Type B pancreatic cell (in vitro differentiated cells): Measurements from ENCODE around the gene CDC6. TPM values are rescaled to one million over a fixed set of nuclear protein-coding genes. Genes with fewer than 3 reads are reported as not detected.
A peak's percentile ranks its signal among the peaks of the same experiment; 100 is the strongest.

Source experiments
- DNase-seq: peaks from one replicate; pipeline ENCODE4 v3.0.0; 2021; ENCODE audit warnings: mixed read lengths; ENCODE audit not compliant: unreplicated experiment; ENCODE audit errors: extremely low spot score
- H3K27ac Mint-ChIP-seq: 2 replicates; pipeline ENCODE4 v1.8.0; 2021; ENCODE audit warnings: mild to moderate bottlenecking, mixed read lengths
- H3K27me3 Mint-ChIP-seq: 2 replicates; pipeline ENCODE4 v1.8.0; 2021; ENCODE audit warnings: mixed read lengths
- H3K36me3 Mint-ChIP-seq: 2 replicates; pipeline ENCODE4 v1.8.0; 2021; ENCODE audit warnings: mixed read lengths
- H3K4me1 Mint-ChIP-seq: one replicate; pipeline ENCODE4 v1.8.0; 2021; ENCODE audit warnings: mixed read lengths; ENCODE audit not compliant: unreplicated experiment
- H3K4me3 Mint-ChIP-seq: 2 replicates; pipeline ENCODE4 v1.8.0; 2021; ENCODE audit warnings: mild to moderate bottlenecking, mixed read lengths
- H3K9me3 Mint-ChIP-seq: 2 replicates; pipeline ENCODE4 v1.8.0; 2021; ENCODE audit warnings: mixed read lengths
- total RNA-seq: library from RNA; stranded (reverse); gene quantifications from 2 replicates; pipeline ENCODE4 v1.2.1, GENCODE V29; 2021; ENCODE audit warnings: low replicate concordance
- TF ChIP-seq, protein P1 (sequence below): fragments of 200-600 bp; sonication (generic); conservative IDR thresholded peaks from 2 replicates; pipeline ENCODE4 v1.5.0; 2021; ENCODE audit warnings: antibody characterized with exemption, mild to moderate bottlenecking

The CDC6 gene
- total RNA-seq, 1 donor from 2014 or later = 50.3 TPM

DNA sequence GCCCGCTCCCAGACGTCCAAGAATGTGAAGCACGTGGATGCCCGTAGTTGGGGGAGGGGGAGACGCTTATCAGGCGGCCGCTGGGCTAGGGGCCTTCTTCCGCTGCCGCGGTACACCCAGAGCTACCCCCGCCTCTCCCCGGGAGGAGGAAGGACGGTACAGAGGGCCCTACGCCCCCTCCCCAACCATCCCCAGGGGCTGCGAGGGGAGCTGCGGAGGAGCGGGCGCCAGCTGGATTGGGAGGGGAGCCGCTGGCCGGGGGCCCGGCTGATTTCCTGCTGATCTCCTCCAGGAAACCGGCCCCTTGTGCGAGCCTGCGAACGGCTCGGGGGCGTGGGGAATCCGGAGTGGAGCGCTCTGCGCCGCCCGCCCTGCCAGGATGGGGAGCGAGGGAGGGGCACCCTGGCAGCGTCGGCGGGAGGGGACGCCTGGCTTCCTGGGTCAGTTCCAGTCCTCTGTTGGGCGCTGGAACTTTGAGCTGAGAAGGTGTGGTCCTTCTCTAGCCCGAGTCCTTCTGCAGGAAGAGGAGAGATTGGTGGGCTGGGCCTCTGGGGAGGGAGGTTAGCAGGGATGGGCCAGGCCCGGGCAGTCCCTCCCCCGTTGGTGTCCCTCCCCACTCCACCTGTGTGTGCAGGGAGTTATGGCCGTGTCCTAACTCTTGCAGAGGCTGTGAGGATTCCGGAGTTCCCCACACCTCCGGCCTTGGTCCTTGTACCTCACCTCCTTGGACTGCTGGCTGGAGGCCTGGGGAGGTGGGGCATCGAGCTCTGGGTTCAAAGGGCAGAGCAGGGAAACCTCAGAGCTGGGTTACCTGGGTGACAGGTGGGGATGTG, 57.7 kb downstream of the CDC6 start:
- peaks cover 69% of the 10 kb centered on the region for H3K4me1 Mint-ChIP-seq

DNA sequence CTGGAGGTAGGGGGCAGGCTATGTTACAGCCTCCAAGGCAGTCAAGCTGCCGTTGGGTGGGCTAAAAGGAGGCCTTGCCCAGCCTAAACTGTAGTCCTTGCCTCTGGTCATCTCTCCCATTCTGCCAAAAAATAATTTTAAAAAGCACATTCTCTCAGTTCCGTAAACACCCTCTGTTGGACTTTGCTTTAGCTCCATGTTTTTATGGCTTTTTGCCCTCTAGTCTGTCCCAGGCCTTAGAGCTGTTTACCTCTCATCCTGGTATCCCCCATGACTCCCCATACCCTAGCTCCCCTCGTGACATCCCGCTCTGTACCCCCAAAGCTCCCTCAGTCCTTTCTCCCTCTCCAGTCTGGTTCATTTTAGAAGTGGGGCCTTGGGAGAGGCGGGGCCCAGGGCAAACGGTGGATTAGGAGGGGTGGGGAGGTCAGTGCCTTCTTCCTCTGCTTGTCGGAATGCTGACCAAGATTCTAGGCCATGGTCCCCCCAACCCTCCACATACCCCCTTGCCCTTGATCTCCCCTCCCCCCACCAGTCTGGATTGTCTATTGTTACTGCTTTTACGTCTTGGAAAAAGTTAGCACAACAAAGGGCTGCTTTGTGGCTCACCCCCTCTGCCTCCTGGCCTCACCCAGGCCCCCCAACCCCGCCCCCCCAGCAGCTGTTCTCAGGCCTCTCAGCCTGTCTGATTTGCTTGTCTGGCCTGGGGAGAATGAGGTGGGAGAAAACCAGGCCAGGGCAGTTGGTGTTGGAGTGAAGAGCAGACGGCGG, 58.5 kb downstream of the CDC6 start:
- Mint-ChIP-seq H3K27me3 (no peaks in the 10 kb centered on the region), H3K9me3 (no peaks in the 10 kb centered on the region), H3K4me1 (peaks cover 65% of the 10 kb centered on the region), H3K36me3 (peaks cover 10% of the 10 kb centered on the region), H3K4me3 (peak overlapping the region; percentile 93), H3K27ac (peak overlapping the region; percentile 86)
- no peak for DNase-seq
- TF ChIP-seq, protein P1, sequence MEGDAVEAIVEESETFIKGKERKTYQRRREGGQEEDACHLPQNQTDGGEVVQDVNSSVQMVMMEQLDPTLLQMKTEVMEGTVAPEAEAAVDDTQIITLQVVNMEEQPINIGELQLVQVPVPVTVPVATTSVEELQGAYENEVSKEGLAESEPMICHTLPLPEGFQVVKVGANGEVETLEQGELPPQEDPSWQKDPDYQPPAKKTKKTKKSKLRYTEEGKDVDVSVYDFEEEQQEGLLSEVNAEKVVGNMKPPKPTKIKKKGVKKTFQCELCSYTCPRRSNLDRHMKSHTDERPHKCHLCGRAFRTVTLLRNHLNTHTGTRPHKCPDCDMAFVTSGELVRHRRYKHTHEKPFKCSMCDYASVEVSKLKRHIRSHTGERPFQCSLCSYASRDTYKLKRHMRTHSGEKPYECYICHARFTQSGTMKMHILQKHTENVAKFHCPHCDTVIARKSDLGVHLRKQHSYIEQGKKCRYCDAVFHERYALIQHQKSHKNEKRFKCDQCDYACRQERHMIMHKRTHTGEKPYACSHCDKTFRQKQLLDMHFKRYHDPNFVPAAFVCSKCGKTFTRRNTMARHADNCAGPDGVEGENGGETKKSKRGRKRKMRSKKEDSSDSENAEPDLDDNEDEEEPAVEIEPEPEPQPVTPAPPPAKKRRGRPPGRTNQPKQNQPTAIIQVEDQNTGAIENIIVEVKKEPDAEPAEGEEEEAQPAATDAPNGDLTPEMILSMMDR = no peak

More for the DNA sequence above, 57.7 kb downstream of the CDC6 start:
- Mint-ChIP-seq H3K4me3 (peak overlapping the region; percentile 93), H3K27ac (peak overlapping the region; percentile 86), H3K9me3 (no peaks in the 10 kb centered on the region), H3K27me3 (no peaks in the 10 kb centered on the region), H3K36me3 (peaks cover 12% of the 10 kb centered on the region)
- no peak for DNase-seq
- TF ChIP-seq, protein P1 = no peak

DNA sequence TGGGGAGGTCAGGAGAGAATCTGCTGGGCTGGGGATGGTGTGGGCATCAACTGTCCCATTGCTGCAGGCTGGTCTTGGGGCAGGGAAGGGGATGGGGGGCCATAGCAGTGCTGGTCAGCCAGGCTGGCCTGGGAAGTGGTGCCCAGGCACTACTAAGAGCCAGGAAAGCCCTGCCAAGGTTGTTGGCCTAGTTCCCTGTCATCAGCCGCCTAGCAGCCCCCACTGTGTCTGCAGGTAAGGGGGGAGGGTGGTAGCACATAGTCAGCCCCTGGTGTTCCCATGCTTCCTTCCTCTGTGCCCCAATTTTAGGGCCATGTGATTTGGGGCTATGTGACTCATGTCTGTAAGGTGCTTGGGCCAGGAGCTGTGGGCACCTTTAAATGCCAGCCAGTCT, 59.1 kb downstream of the CDC6 start:
- Mint-ChIP-seq H3K9me3 (no peaks in the 10 kb centered on the region), H3K36me3 (peaks cover 10% of the 10 kb centered on the region), H3K27ac (peak overlapping the region; percentile 36), H3K4me3 (peak overlapping the region; percentile 62), H3K4me1 (peaks cover 67% of the 10 kb centered on the region), H3K27me3 (no peaks in the 10 kb centered on the region)
- TF ChIP-seq, protein P1 = no peak
- no peak for DNase-seq

DNA sequence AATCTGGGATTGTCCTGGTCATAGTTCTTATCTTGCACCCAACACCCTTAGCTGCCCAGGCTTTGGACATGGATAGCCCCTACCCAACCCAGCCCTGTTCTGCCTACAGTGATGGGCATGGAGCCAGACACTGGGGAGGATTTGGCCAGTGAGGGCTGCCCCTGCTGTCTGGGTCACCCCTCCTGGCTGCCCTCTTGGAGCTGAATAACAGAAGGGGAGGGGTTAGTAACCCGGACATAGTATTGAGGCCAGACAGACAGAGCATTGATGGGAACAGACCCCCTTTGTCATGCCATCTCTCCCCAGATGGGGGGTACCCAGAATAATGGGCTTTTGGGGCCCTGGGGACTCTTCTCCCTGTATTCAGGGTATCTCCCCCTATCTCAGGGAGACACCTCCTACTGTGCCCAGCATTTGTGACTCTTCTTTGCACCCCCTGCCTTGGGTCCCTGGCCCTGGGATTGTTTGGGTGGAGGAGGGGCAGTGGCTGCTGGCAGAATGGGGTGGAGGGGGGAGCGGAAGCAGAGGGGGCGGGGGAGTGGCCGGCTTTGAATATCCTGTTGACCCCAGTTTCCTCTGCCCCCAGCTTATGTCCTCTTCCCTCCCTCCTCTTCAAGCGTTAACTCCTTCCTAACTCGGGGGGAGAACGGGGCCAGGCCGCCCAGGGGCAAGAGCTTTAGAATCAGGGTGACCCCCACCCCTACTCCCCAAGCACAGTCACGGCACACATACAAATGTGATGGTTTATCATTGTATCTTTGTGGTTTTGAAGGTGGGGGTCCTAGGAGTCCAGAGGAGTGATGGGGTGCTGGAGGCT, 59.8 kb downstream of the CDC6 start:
- Mint-ChIP-seq H3K4me3 (peak overlapping the region; percentile 62), H3K27ac (no peak overlapping the region), H3K4me1 (peaks cover 74% of the 10 kb centered on the region), H3K9me3 (no peaks in the 10 kb centered on the region), H3K27me3 (no peaks in the 10 kb centered on the region), H3K36me3 (peaks cover 13% of the 10 kb centered on the region)
- no peak for DNase-seq
- TF ChIP-seq, protein P1 = no peak

DNA sequence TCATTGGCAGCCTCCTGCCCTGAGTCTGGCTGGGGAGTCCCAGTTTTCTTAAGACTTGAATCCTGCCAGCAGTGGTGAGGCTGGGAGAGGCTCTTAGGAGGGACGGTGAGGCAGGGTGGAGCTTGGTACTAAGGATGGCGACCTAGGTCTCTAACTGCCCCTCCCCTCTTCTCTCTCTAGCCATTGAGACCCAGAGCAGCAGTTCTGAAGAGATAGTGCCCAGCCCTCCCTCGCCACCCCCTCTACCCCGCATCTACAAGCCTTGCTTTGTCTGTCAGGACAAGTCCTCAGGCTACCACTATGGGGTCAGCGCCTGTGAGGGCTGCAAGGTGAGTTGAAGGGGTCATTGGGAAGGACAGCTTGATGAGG, 60.4 kb downstream of the CDC6 start:
- DNase-seq = no peak
- TF ChIP-seq, protein P1 = no peak
- peaks cover 76% of the 10 kb centered on the region for H3K4me1 Mint-ChIP-seq
- H3K4me3 Mint-ChIP-seq = peak overlapping the region; percentile 62
- H3K36me3 Mint-ChIP-seq = peaks cover 19% of the 10 kb centered on the region
- no peaks in the 10 kb centered on the region for H3K9me3 Mint-ChIP-seq
- H3K27me3 Mint-ChIP-seq = no peaks in the 10 kb centered on the region
- no peak overlapping the region for H3K27ac Mint-ChIP-seq
